ENCODE results near the gene GJC2. TPM values are rescaled to one million over a fixed set of nuclear protein-coding genes. Genes with fewer than 3 reads are reported as not detected.

The GJC2 gene
- total RNA-seq, 1 donor from 2014 or later, result 0.53 TPM

Other genes with a start within 250 kb of the GJC2 start
- 2.8 and 3.7 TPM in 2 replicates for gene WNT9A, start 202.0 kb upstream of the GJC2 start, total RNA-seq
- not detected in 2 replicates for gene WNT3A, start 142.9 kb upstream of the GJC2 start, total RNA-seq
- gene ARF1, start 67.2 kb upstream of the GJC2 start, total RNA-seq, result 424 and 563 TPM in 2 replicates
- 18.2 and 21.3 TPM in 2 replicates for gene C1orf35, start 46.6 kb upstream of the GJC2 start, total RNA-seq
- gene MRPL55, start 40.6 kb upstream of the GJC2 start, total RNA-seq, result 62.3 and 90.3 TPM in 2 replicates
- 312 and 398 TPM in 2 replicates for gene GUK1, start 9.7 kb upstream of the GJC2 start, total RNA-seq
- gene IBA57, start 15.9 kb downstream of the GJC2 start, total RNA-seq, result 2.6 and 7.2 TPM in 2 replicates
- 1.5 and 2.9 TPM in 2 replicates for gene OBSCN, start 58.1 kb downstream of the GJC2 start, total RNA-seq

Measured in glomerular endothelial cell (primary cell).